A673 (cell line): ENCODE measurements around the gene WDR27.

Experiments used
- EZH2 ChIP-seq: fragments of 200-600 bp; sonication (generic); IDR thresholded peaks from 2 replicates; pipeline ENCODE4 v1.6.1; 2017; ENCODE audit warnings: borderline replicate concordance, low read depth, mild to moderate bottlenecking, mixed read lengths, antibody characterized with exemption, low read length; ENCODE audit not compliant: poor library complexity, severe bottlenecking
- TF ChIP-seq, protein P1 (sequence below): fragments of 300-800, 200-600 bp; sonication (generic); conservative IDR thresholded peaks from 2 replicates; pipeline ENCODE4 v1.5.1; 2017; ENCODE audit warnings: low read depth, mild to moderate bottlenecking, antibody characterized with exemption, low read length, moderate library complexity, mixed read lengths

DNA sequence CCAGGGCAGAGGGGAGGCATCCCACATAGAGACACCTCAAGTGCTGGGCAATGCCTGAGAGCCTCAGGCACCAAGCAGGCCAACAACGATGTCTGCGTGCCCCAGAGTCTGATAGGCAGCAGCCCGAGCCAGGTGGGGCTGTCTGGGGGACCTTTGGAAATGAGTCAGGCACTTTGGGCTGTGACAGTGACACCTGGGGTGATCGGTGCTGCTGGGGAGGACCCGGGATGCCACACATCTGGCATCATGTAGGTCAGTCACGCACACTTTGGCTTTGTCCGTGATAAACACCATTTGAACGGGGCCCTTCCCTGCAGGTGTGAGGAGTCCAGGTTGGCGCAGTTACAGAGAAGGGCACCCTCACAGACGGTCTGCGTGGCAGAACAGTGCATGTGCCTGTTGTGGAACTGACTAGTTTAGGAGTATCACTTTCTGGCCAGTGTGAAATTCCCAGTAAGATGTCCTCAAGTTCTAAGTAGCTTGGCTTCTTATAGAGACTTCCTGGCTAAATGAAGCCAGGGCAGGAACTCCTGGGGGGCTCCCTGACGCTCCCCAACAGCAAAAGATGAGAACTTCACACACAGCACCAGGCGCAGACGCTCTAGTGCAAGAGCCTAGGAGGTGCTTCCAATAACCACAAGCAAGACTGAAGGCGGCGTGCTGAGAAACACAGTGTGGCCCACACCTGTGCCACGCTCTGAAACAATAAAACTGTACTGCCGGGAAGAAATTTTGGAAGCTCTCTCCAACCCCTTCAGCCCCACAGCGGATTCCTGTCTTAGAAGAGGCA is 134.7 kb downstream of the WDR27 start:
- TF ChIP-seq, protein P1, sequence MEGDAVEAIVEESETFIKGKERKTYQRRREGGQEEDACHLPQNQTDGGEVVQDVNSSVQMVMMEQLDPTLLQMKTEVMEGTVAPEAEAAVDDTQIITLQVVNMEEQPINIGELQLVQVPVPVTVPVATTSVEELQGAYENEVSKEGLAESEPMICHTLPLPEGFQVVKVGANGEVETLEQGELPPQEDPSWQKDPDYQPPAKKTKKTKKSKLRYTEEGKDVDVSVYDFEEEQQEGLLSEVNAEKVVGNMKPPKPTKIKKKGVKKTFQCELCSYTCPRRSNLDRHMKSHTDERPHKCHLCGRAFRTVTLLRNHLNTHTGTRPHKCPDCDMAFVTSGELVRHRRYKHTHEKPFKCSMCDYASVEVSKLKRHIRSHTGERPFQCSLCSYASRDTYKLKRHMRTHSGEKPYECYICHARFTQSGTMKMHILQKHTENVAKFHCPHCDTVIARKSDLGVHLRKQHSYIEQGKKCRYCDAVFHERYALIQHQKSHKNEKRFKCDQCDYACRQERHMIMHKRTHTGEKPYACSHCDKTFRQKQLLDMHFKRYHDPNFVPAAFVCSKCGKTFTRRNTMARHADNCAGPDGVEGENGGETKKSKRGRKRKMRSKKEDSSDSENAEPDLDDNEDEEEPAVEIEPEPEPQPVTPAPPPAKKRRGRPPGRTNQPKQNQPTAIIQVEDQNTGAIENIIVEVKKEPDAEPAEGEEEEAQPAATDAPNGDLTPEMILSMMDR, result no peak
- no peak for TF ChIP-seq EZH2
